DOHH2 (cell line): ENCODE results near the gene DSE.

ENCODE experiments used
- H3F3A ChIP-seq: fragments of 200-600 bp; sonication (generic), shearing (Covaris generic); 2 replicates; pipeline ENCODE4 v1.6.0; 2016; ENCODE audit warnings: antibody characterized with exemption, mild to moderate bottlenecking; ENCODE audit not compliant: control insufficient read depth, insufficient read depth
- H3K27ac ChIP-seq: fragments of 200-600 bp; sonication (generic); 2 replicates; pipeline ENCODE4 v1.5.1; 2014; ENCODE audit warnings: low read depth, mild to moderate bottlenecking, low read length, moderate library complexity
- H3K27me3 ChIP-seq: fragments of 200-600 bp; sonication (generic); 2 replicates; pipeline ENCODE4 v1.6.1; 2014; ENCODE audit warnings: mild to moderate bottlenecking, low read length, mixed read lengths; ENCODE audit not compliant: control insufficient read depth
- H3K36me3 ChIP-seq: fragments of 200-600 bp; sonication (generic); 2 replicates; pipeline ENCODE4 v1.6.1; 2014; ENCODE audit warnings: mild to moderate bottlenecking, low read length, moderate library complexity, mixed read lengths; ENCODE audit not compliant: control insufficient read depth
- H3K4me1 ChIP-seq: fragments of 200-600 bp; sonication (generic); 2 replicates; pipeline ENCODE4 v1.6.1; 2014; ENCODE audit warnings: mild to moderate bottlenecking, low read length, mixed read lengths; ENCODE audit not compliant: control insufficient read depth
- H3K4me2 ChIP-seq: fragments of 200-600 bp; sonication (generic); 2 replicates; pipeline ENCODE4 v1.6.0; 2014; ENCODE audit warnings: mild to moderate bottlenecking, low read length, moderate library complexity
- H3K4me3 ChIP-seq: fragments of 200-600 bp; sonication (generic); 2 replicates; pipeline ENCODE4 v1.5.1; 2014; ENCODE audit warnings: mild to moderate bottlenecking, low read length, mixed read lengths
- H3K79me2 ChIP-seq: fragments of 200-600 bp; sonication (generic); 2 replicates; pipeline ENCODE4 v1.6.1; 2014; ENCODE audit warnings: mild to moderate bottlenecking, low read length, mixed read lengths; ENCODE audit not compliant: control insufficient read depth
- H3K9me2 ChIP-seq: fragments of 200-600 bp; sonication (generic); replicated peaks from 2 replicates; pipeline ENCODE4 v1.6.1; 2014; ENCODE audit warnings: mild to moderate bottlenecking, low read length, mixed read lengths; ENCODE audit not compliant: control insufficient read depth
- H3K9me3 ChIP-seq: fragments of 200-600 bp; sonication (generic); 2 replicates; pipeline ENCODE4 v1.6.1; 2014; ENCODE audit warnings: antibody characterized with exemption, low read length, mixed read lengths; ENCODE audit not compliant: control insufficient read depth, insufficient read depth
- H4K20me1 ChIP-seq: fragments of 200-600 bp; sonication (generic); 2 replicates; pipeline ENCODE4 v1.6.0; 2014; ENCODE audit warnings: low read depth, mild to moderate bottlenecking, antibody characterized with exemption, low read length, moderate library complexity; ENCODE audit not compliant: control insufficient read depth, insufficient read depth
- CTCF ChIP-seq: fragments of 200-600 bp; sonication (generic); IDR thresholded peaks from one replicate; pipeline ENCODE4 v1.5.1; 2014; ENCODE audit warnings: antibody characterized with exemption, mild to moderate bottlenecking, low read depth, low read length; ENCODE audit not compliant: poor library complexity, severe bottlenecking
- EZH2phosphoT487 ChIP-seq: fragments of 200-600 bp; sonication (generic); IDR thresholded peaks from 2 replicates; pipeline ENCODE4 v1.6.1; 2017; ENCODE audit warnings: borderline replicate concordance, mild to moderate bottlenecking, antibody characterized with exemption, low read length, moderate library complexity, mixed read lengths

The DSE gene

GRCh38 chr6:116362276-116362675, 8.5 kb upstream of the DSE start:
- TF ChIP-seq CTCF: no peak
- no peak for TF ChIP-seq EZH2phosphoT487
- H3K27me3 ChIP-seq: peaks cover 30% of the 10 kb centered on the region

GRCh38 chr6:116363759-116364158, 7.0 kb upstream of the DSE start:
- Histone ChIP-seq H4K20me1 (no peaks in the 10 kb centered on the region), H3K4me2 (no peak overlapping the region), H3K4me1 (peaks cover 4% of the 10 kb centered on the region; the same call in 1 of the 2 replicates), H3K27ac (no peak overlapping the region), H3K27me3 (peaks cover 39% of the 10 kb centered on the region), H3K36me3 (no peaks in the 10 kb centered on the region), H3K4me3 (no peak overlapping the region), H3K9me2 (no peaks in the 10 kb centered on the region), H3K9me3 (no peaks in the 10 kb centered on the region), H3K79me2 (no peaks in the 10 kb centered on the region), H3F3A (no peaks in the 10 kb centered on the region)
- TF ChIP-seq EZH2phosphoT487 (no peak), CTCF (no peak)

More at GRCh38 chr6:116362276-116362675, 8.5 kb upstream of the DSE start:
- no peaks in the 10 kb centered on the region for H3F3A ChIP-seq
- H3K27ac ChIP-seq: no peak overlapping the region
- H4K20me1 ChIP-seq: no peaks in the 10 kb centered on the region
- no peaks in the 10 kb centered on the region for H3K9me2 ChIP-seq
- H3K4me3 ChIP-seq: no peak overlapping the region
- H3K79me2 ChIP-seq: no peaks in the 10 kb centered on the region
- H3K4me2 ChIP-seq: no peak overlapping the region
- H3K9me3 ChIP-seq: no peaks in the 10 kb centered on the region
- peaks cover 4% of the 10 kb centered on the region; the same call in 1 of the 2 replicates for H3K4me1 ChIP-seq
- H3K36me3 ChIP-seq: no peaks in the 10 kb centered on the region

GRCh38 chr6:116364321-116364720, 6.4 kb upstream of the DSE start:
- Histone ChIP-seq H3K36me3 (no peaks in the 10 kb centered on the region), H3K4me1 (peaks cover 9% of the 10 kb centered on the region), H3K9me3 (no peaks in the 10 kb centered on the region), H3K79me2 (no peaks in the 10 kb centered on the region), H3K27ac (no peak overlapping the region), H4K20me1 (no peaks in the 10 kb centered on the region), H3K4me2 (no peak overlapping the region), H3K4me3 (no peak overlapping the region), H3K27me3 (peaks cover 39% of the 10 kb centered on the region), H3K9me2 (no peaks in the 10 kb centered on the region), H3F3A (peaks cover 3% of the 10 kb centered on the region)
- TF ChIP-seq EZH2phosphoT487 (no peak), CTCF (no peak)
